Ureter (tissue), 1 donor: ENCODE data around the gene C11orf21. TPM values are rescaled to one million over a fixed set of nuclear protein-coding genes. Genes with fewer than 3 reads are reported as not detected.

Source experiments
- DNase-seq: peaks from one replicate; pipeline ENCODE4 v3.0.0-alpha.2; 2020; ENCODE audit warnings: low spot score
- total RNA-seq: library from RNA; stranded (reverse); gene quantifications from one replicate; pipeline ENCODE4 v1.2.4, GENCODE V29; 2023
- donor health status: DM: yes; HTN: yes; CAD: no.

The C11orf21 gene
- total RNA-seq, 1 donor from 2014 or later = 2.3 TPM

DNA sequence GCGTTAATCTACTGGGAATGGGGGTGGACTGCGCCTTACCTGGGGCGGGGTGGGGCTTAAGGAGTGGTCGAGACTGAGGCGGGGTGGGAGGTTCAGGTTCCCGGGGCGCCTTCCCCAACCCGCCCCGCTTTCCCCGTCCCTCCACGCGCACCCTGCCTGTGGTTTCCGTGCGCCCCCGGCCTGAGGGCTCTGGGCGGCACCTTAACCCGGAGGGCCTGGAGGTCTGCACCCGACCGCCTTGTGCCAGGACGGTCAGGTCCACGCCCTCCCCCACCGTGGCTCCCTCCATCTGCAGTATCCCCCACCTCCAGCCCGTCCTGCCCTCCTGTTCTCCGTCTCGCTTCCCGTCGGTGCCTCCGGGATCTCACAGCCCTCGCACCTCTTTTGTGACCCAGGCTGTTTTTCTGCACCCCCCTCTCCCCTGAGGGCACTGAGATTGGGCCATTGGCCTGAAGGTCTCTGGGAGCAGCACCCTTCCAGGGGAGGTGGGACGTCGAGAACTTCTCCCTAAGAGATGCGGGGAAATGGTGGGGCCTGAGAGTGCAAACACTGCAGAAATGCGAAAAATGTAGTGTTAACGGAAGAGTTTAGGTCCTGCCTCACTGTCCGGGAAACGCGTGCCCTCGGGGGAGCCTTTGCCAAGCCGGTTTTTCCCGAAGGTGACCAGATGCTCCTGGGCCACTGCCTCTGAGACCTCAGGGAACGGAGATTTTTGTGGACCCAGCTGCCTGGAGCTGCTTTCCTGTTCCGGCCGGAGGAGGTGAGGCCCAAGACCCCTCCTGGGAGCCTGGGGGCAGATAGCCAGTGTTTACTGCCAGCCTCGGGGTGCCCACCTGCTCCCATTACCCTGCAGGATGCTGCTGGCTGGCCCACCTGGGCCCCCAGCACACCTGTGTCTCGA lies 30.1 kb downstream of the C11orf21 start:
- DNase-seq = peak; percentile 42

DNA sequence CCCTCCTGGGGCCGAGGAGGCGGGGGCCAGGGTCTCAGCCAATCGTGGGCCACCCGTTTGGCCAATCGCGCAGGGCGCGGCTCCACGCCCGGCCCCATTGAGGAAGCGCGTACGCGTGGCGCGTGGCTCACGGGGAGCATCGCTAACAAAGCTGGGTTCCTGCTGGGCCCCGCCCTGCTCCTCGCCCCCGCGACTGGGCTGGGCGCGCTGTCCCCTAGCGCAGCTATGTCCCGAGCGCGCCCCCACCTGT lies 30.7 kb downstream of the C11orf21 start:
- DNase-seq = peak; percentile 63

GRCh38 chr11:2270322-2271076 lies 31.2 kb downstream of the C11orf21 start, which contains the start of gene ASCL2:
ASCL2 (minus strand) TSS chr11:2270588; CDS start chr11:2270332, 256 bp downstream.
- DNase-seq = peak; percentile 46

- DNase-seq = peak; percentile 63
These were observed 32.0 kb downstream of the C11orf21 start for GRCh38 chr11:2269601-2270321.

GRCh38 chr11:2268729-2269600 lies 32.8 kb downstream of the C11orf21 start:
- peak; percentile 79 for DNase-seq

- peak; percentile 48 for DNase-seq
These were observed 33.6 kb downstream of the C11orf21 start for GRCh38 chr11:2267851-2268728.

- no peak for DNase-seq
These were observed 34.3 kb downstream of the C11orf21 start for GRCh38 chr11:2267306-2267850.

- DNase-seq = peak; percentile 42
These were observed 35.0 kb downstream of the C11orf21 start for GRCh38 chr11:2266586-2267305.

- no peak for DNase-seq
These were observed 35.7 kb downstream of the C11orf21 start for GRCh38 chr11:2265854-2266585.

DNA sequence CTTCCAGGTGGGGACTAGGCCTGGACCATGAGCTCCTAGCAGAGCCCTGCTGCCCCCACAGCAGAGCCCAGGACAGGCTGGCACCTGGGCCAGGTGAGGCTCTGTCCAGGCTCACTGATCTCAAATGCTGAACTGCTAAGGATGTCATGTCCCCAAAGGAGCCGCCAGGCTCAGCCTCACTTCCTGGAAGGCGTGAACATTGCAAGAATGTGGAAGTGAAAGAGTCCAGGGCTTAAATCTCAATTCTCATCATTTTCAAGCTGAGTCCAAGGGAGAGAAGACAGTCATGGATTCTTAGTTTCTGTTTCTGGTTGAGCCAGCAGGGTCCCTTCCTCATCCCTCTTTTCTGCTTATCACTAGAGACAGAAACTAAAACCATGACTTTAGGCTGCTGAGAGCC lies 36.3 kb downstream of the C11orf21 start:
- DNase-seq = peak; percentile 53

GRCh38 chr11:2264366-2265053 lies 37.2 kb downstream of the C11orf21 start:
- DNase-seq = no peak

DNA sequence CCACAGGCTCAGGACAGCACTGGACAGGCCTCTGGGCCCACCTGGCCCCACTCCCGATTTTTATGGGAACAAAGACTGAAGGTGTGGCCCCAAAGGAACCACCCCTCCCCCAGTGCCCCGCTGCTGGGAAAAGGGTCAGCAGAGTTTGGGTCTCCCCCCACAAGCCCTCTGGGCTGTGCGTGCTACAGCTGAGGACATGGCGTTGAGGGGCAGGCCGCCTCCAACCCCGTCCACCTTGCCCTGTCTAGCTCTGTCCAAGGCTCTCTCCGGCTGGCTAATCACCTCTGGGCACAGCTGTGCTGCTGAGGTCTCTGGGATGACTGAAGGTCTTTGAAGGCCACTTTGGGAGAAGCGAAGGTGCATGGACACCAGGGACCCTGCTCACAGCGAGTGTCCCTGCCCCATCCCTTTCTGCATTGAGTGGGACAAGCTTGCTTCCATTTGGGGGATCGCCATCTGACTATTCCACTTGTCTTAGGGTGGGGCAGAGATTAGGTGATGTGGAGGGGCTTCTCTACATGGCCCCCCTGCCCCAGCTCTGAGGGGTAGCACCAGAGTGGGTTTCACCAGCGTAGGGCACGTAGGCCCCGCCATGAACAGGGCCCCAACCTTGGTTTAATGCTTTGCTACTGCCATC lies 37.9 kb downstream of the C11orf21 start:
- DNase-seq = no peak

DNA sequence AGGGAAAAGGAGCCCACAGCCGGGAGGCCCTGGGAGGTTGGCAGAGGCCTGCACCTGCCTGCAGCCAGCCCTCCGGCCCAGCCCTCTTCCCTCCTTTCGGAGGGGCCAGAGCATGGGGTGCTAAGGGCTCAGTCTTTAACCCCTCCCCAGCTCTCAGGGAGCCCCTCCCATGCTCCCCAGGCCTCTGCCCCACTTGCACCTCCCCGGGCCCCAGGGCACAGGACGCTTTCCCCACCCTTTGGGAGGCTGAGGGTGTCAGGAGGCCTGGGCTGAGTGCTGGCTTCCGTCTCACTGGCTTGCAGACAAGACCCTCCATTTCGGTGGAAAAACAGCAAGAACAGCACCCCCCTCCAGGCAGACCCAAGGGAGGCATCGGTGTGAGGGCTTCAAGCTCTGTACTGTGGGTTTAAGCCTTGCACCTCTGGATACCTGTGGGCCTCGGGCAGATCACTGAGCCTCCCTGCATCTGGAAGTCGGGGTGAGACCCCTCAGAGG lies 38.6 kb downstream of the C11orf21 start:
- DNase-seq = no peak

DNA sequence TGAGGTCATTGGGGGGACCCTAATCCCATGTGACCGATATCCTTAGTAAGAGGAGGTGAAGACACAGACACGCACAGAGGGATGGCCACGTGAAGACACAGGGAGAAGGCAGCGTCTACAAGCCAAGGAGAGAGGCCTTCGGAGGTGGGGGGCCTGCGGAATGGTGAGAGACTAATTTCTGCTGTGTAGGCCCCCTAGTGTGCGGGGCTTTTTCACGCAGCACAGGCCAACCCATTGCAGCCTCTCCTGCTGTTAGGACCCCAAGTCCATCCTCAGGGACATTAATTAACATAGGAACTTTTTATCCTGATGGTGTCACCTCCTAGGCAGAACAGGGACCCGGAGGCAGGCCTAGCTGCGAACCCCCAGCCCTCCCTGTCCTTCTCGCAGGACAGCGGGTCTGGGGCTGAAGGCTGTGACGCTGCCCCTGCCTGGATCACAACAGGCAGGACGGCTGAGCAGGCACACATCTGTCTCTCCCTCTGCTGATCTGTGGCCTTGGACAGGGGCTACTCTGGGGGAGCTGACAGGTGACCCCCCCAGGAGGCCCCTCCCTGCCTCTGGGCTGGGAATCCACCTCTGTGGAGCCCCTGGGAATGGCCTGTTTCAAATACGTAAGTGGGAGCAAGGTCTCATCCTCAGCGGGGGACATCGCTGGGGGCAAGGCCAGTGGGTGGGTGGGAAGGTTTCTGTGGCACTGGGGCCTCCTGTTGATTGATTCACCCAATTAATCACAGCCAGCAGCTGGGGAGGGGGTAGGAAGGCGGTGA lies 39.2 kb downstream of the C11orf21 start:
- no peak for DNase-seq

- DNase-seq = no peak
These were observed 40.1 kb downstream of the C11orf21 start for GRCh38 chr11:2261436-2262230.
